Liver (tissue), 9 donors: Measurements from ENCODE around the gene PRICKLE3. TPM values are rescaled to one million over a fixed set of nuclear protein-coding genes. Genes with fewer than 3 reads are reported as not detected.

ENCODE experiments used
- DNase-seq: peaks from one replicate; pipeline ENCODE4 v3.0.0-alpha.2; 2017; ENCODE audit warnings: low spot score
- H3K27ac ChIP-seq, 2 donors: one replicate each; pipeline ENCODE4 v1.7.0; 2013; ENCODE audit warnings: inconsistent platforms in 2 of 2, low read length in 2 of 2, control low read depth in 1 of 2, low read depth in 1 of 2, mild to moderate bottlenecking in 1 of 2
- H3K27me3 ChIP-seq, 4 donors: one replicate each; pipeline versions ENCODE4 v1.6.1 to v1.7.0; 2013; ENCODE audit warnings: low read length in 3 of 4, inconsistent platforms in 1 of 4, mild to moderate bottlenecking in 1 of 4, moderate library complexity in 1 of 4; ENCODE audit not compliant: control insufficient read depth in 4 of 4, insufficient read depth in 4 of 4
- H3K36me3 ChIP-seq, 4 donors: one replicate each; pipeline versions ENCODE4 v1.6.1 to v1.7.0; 2013; ENCODE audit warnings: low read length in 3 of 4, mild to moderate bottlenecking in 3 of 4, low read depth in 1 of 4, moderate library complexity in 1 of 4; ENCODE audit not compliant: control insufficient read depth in 4 of 4, insufficient read depth in 3 of 4
- H3K4me1 ChIP-seq, 4 donors: one replicate each; pipeline versions ENCODE4 v1.6.1 to v1.7.0; 2013; ENCODE audit warnings: low read length in 3 of 4, mild to moderate bottlenecking in 3 of 4, moderate library complexity in 1 of 4; ENCODE audit not compliant: control insufficient read depth in 4 of 4, insufficient read depth in 4 of 4
- H3K4me3 ChIP-seq, 3 donors: one replicate each; pipeline versions ENCODE4 v1.6.1 to v1.7.0; 2013; ENCODE audit warnings: low read length in 3 of 3, control low read depth in 1 of 3, low read depth in 1 of 3, mild to moderate bottlenecking in 1 of 3
- H3K9ac ChIP-seq, 2 donors: one replicate each; pipeline ENCODE4 v1.7.0; 2013; ENCODE audit warnings: low read length in 2 of 2, mild to moderate bottlenecking in 2 of 2, moderate library complexity in 2 of 2, control low read depth in 1 of 2, low read depth in 1 of 2
- H3K9me3 ChIP-seq, 4 donors: one replicate each; pipeline versions ENCODE4 v1.6.1 to v1.7.0; 2013; ENCODE audit warnings: low read length in 3 of 4; ENCODE audit not compliant: control insufficient read depth in 4 of 4
- EGR1 ChIP-seq, 2 donors: IDR thresholded peaks; 2 replicates each; pipeline ENCODE4 v1.6.1; 2016 to 2018; ENCODE audit warnings: antibody characterized with exemption in 2 of 2, low read depth in 2 of 2
- FOXA1 ChIP-seq: IDR thresholded peaks from 2 replicates; pipeline ENCODE4 v1.6.1; 2016; ENCODE audit warnings: antibody characterized with exemption
- FOXA2 ChIP-seq: IDR thresholded peaks from 2 replicates; pipeline ENCODE4 v1.6.1; 2016; ENCODE audit warnings: antibody characterized with exemption
- GABPA ChIP-seq, 2 donors: IDR thresholded peaks in 1 of 2; conservative IDR thresholded peaks in 1 of 2; 2 replicates each; pipeline ENCODE4 v1.6.1; 2016; ENCODE audit warnings: antibody characterized with exemption in 2 of 2, mild to moderate bottlenecking in 1 of 2, moderate library complexity in 1 of 2
- HNF4A ChIP-seq, 2 donors: conservative IDR thresholded peaks; 2 replicates each; pipeline ENCODE4 v1.6.1; 2016; ENCODE audit warnings: antibody characterized with exemption in 2 of 2, mild to moderate bottlenecking in 2 of 2
- HNF4G ChIP-seq: IDR thresholded peaks from 2 replicates; pipeline ENCODE4 v1.6.1; 2016; ENCODE audit warnings: antibody characterized with exemption
- JUND ChIP-seq, 2 donors: IDR thresholded peaks; 2 replicates each; pipeline ENCODE4 v1.6.1; 2016; ENCODE audit warnings: antibody characterized with exemption in 2 of 2
- NR2F2 ChIP-seq: IDR thresholded peaks from 2 replicates; pipeline ENCODE4 v1.6.1; 2016; ENCODE audit warnings: antibody characterized with exemption
- RAD21 ChIP-seq, 2 donors: IDR thresholded peaks; 2 replicates each; pipeline ENCODE4 v1.6.1; 2016; ENCODE audit warnings: antibody characterized with exemption in 2 of 2, mild to moderate bottlenecking in 2 of 2
- RXRA ChIP-seq, 2 donors: IDR thresholded peaks; 2 replicates each; pipeline ENCODE4 v1.6.1; 2017 to 2018; ENCODE audit warnings: antibody characterized with exemption in 2 of 2, mild to moderate bottlenecking in 1 of 2
- SP1 ChIP-seq: IDR thresholded peaks from 2 replicates; pipeline ENCODE4 v1.6.1; 2018; ENCODE audit warnings: antibody characterized with exemption, mild to moderate bottlenecking
- TAF1 ChIP-seq: conservative IDR thresholded peaks from 2 replicates; pipeline ENCODE4 v1.6.1; 2016; ENCODE audit warnings: antibody characterized with exemption, mild to moderate bottlenecking
- YY1 ChIP-seq: IDR thresholded peaks from 2 replicates; pipeline ENCODE4 v1.6.1; 2016; ENCODE audit warnings: antibody characterized with exemption, mild to moderate bottlenecking
- WGBS: extraction: QIAGEN DNeasy Blood & Tissue Kit; methylation state at CpG from one replicate; pipeline ENCODE4 v1.1.7; 2013; 5-methylcytosine and 5-hydroxymethylcytosine counted together
- polyA plus RNA-seq, 2 donors: library from polyadenylated mRNA; stranded (reverse) in 1 of 2; unstranded in 1 of 2; fragments of 200-250 nt in 1 of 2; fragments of >200 nt in 1 of 2; fragmentation: Nextera tagmentation in 1 of 2; extraction: Ambion mirVana in 1 of 2; gene quantifications; one replicate each; pipeline versions ENCODE4 v1.2.1 to v1.2.3, GENCODE V29; 2013 to 2015
- total RNA-seq, 2 donors: library from RNA; depleted of rRNA; stranded (reverse); fragments of >200 nt; gene quantifications; one replicate each; pipeline ENCODE4 v1.2.3, GENCODE V29; 2014
- TF ChIP-seq, protein P1 (sequence below): fragments of 150-350 bp; IDR thresholded peaks from 2 replicates; pipeline ENCODE4 v1.5.1; 2017; ENCODE audit warnings: improper control_type of control experiment, low read depth, low read length; ENCODE audit not compliant: missing input control
- TF ChIP-seq, protein P2 (sequence below): IDR thresholded peaks from 2 replicates; pipeline ENCODE4 v1.6.1; 2016; ENCODE audit warnings: antibody characterized with exemption
- TF ChIP-seq, protein P3 (sequence below): IDR thresholded peaks from 2 replicates; pipeline ENCODE4 v1.6.1; 2016; ENCODE audit warnings: antibody characterized with exemption
- TF ChIP-seq, protein P4 (sequence below): IDR thresholded peaks from 2 replicates; pipeline ENCODE4 v1.6.1; 2016; ENCODE audit warnings: antibody characterized with exemption
- TF ChIP-seq, protein P5 (sequence below): IDR thresholded peaks from 2 replicates; pipeline ENCODE4 v1.6.1; 2016; ENCODE audit warnings: antibody characterized with exemption, mild to moderate bottlenecking
- donor health status: healthy.
- donor health status: healthy.
- donor health status: healthy.
- donor health status: healthy.
- donor health status: healthy.

PRICKLE3 gene, protein sequence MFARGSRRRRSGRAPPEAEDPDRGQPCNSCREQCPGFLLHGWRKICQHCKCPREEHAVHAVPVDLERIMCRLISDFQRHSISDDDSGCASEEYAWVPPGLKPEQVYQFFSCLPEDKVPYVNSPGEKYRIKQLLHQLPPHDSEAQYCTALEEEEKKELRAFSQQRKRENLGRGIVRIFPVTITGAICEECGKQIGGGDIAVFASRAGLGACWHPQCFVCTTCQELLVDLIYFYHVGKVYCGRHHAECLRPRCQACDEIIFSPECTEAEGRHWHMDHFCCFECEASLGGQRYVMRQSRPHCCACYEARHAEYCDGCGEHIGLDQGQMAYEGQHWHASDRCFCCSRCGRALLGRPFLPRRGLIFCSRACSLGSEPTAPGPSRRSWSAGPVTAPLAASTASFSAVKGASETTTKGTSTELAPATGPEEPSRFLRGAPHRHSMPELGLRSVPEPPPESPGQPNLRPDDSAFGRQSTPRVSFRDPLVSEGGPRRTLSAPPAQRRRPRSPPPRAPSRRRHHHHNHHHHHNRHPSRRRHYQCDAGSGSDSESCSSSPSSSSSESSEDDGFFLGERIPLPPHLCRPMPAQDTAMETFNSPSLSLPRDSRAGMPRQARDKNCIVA
- total RNA-seq: 1 to 10 TPM; 2.5 to 6.5 TPM
- polyA plus RNA-seq: 1 to 10 TPM; 2.1 to 3.3 TPM

DNA sequence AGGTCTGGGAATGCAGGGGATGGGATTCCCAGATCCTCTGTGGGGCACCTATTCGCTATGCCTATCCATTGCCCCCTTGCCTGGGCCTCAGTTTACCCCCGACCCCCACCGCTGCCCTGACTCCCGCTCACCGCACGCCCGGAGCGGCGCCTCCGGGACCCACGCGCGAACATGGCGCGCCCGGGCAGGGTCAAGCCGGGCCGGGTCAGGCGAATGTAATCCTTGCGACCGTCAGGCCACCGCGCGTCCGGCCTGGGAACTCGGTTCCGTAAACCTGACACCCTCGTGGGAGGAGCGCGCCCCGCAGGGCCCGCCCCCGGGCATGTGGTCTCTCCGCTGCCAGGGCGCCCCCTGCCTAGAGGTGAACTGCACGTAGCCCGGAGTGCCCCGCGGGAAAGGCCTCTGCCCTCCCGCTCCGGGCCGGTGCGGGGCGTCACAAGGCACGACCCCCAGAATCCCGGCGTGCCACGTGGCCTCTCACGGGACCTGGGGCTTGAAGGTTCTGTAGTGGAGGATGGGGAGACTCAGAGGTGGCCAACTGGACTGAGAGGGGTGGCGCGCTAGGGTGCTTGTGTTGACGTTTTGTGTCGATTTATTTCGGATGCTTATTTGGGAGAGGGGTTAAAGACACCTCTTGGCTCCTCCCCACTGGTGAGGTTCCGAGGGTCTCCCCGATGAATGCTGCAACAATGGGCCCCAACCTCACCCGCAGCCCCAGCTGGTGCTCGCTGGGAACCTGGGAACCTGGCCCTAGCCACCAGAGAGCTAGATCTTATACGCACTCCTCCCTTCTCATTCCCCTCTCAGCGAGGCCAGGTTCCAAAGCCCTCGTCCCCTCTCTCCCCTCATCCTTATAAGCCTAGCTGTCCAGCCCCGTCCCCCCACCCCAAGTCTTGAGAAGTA is at the start of gene PRICKLE3:
Gene PRICKLE3, minus strand, starts transcription at position 249 of the 903 bp plus-strand sequence. Its CDS starts 76 bp downstream, at position 173.
- WGBS: 10% methylated on average over 62 of the region's 62 CpGs
- Histone ChIP-seq H3K9ac (peak within 1 kb of the TSS; percentile 57 to 74), H3K9me3 (no peaks in the 10 kb centered on the region), H3K36me3 (peaks cover 0 to 3% (median 0%) of the 10 kb centered on the region in 4 donors), H3K27me3 (no peaks in the 10 kb centered on the region), H3K27ac (peak within 1 kb of the TSS; percentile 82 to 88), H3K4me1 (peaks cover 2 to 6% (median 4%) of the 10 kb centered on the region in 4 donors), H3K4me3 (peak within 1 kb of the TSS; percentile 11 to 74 (median 68))
- peak; percentile 66 for DNase-seq
- TF ChIP-seq, protein P1, sequence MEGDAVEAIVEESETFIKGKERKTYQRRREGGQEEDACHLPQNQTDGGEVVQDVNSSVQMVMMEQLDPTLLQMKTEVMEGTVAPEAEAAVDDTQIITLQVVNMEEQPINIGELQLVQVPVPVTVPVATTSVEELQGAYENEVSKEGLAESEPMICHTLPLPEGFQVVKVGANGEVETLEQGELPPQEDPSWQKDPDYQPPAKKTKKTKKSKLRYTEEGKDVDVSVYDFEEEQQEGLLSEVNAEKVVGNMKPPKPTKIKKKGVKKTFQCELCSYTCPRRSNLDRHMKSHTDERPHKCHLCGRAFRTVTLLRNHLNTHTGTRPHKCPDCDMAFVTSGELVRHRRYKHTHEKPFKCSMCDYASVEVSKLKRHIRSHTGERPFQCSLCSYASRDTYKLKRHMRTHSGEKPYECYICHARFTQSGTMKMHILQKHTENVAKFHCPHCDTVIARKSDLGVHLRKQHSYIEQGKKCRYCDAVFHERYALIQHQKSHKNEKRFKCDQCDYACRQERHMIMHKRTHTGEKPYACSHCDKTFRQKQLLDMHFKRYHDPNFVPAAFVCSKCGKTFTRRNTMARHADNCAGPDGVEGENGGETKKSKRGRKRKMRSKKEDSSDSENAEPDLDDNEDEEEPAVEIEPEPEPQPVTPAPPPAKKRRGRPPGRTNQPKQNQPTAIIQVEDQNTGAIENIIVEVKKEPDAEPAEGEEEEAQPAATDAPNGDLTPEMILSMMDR: peak; percentile 12
- TF ChIP-seq RXRA (IDR thresholded peaks at IDR 0.05) (peak; percentile 45 to 69), GABPA (IDR thresholded peaks at IDR 0.05 in 1 of 2, conservative IDR thresholded peaks at IDR 0.05 in 1 of 2) (no peak), SP1 (peak; percentile 47), TAF1 (no peak), JUND (IDR thresholded peaks at IDR 0.05) (no peak), HNF4A (conservative IDR thresholded peaks at IDR 0.05) (peak in 1 of 2 donors; percentile 38), YY1 (peak; percentile 39), RAD21 (IDR thresholded peaks at IDR 0.05) (peak in 1 of 2 donors; percentile 46), NR2F2 (peak; percentile 22), HNF4G (no peak), EGR1 (IDR thresholded peaks at IDR 0.05; ENCODE audit: low read depth in 2 of 2) (no peak), FOXA1 (no peak), FOXA2 (no peak)
- TF ChIP-seq, protein P2, sequence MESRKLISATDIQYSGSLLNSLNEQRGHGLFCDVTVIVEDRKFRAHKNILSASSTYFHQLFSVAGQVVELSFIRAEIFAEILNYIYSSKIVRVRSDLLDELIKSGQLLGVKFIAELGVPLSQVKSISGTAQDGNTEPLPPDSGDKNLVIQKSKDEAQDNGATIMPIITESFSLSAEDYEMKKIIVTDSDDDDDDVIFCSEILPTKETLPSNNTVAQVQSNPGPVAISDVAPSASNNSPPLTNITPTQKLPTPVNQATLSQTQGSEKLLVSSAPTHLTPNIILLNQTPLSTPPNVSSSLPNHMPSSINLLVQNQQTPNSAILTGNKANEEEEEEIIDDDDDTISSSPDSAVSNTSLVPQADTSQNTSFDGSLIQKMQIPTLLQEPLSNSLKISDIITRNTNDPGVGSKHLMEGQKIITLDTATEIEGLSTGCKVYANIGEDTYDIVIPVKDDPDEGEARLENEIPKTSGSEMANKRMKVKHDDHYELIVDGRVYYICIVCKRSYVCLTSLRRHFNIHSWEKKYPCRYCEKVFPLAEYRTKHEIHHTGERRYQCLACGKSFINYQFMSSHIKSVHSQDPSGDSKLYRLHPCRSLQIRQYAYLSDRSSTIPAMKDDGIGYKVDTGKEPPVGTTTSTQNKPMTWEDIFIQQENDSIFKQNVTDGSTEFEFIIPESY: no peak
- TF ChIP-seq, protein P3, sequence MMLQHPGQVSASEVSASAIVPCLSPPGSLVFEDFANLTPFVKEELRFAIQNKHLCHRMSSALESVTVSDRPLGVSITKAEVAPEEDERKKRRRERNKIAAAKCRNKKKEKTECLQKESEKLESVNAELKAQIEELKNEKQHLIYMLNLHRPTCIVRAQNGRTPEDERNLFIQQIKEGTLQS: no peak
- TF ChIP-seq, protein P4, sequence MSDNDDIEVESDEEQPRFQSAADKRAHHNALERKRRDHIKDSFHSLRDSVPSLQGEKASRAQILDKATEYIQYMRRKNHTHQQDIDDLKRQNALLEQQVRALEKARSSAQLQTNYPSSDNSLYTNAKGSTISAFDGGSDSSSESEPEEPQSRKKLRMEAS: peak; percentile 47
- TF ChIP-seq, protein P5, sequence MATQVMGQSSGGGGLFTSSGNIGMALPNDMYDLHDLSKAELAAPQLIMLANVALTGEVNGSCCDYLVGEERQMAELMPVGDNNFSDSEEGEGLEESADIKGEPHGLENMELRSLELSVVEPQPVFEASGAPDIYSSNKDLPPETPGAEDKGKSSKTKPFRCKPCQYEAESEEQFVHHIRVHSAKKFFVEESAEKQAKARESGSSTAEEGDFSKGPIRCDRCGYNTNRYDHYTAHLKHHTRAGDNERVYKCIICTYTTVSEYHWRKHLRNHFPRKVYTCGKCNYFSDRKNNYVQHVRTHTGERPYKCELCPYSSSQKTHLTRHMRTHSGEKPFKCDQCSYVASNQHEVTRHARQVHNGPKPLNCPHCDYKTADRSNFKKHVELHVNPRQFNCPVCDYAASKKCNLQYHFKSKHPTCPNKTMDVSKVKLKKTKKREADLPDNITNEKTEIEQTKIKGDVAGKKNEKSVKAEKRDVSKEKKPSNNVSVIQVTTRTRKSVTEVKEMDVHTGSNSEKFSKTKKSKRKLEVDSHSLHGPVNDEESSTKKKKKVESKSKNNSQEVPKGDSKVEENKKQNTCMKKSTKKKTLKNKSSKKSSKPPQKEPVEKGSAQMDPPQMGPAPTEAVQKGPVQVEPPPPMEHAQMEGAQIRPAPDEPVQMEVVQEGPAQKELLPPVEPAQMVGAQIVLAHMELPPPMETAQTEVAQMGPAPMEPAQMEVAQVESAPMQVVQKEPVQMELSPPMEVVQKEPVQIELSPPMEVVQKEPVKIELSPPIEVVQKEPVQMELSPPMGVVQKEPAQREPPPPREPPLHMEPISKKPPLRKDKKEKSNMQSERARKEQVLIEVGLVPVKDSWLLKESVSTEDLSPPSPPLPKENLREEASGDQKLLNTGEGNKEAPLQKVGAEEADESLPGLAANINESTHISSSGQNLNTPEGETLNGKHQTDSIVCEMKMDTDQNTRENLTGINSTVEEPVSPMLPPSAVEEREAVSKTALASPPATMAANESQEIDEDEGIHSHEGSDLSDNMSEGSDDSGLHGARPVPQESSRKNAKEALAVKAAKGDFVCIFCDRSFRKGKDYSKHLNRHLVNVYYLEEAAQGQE: peak; percentile 50
